Measurements from ENCODE around the gene CCND2.

The CCND2 gene

DNA sequence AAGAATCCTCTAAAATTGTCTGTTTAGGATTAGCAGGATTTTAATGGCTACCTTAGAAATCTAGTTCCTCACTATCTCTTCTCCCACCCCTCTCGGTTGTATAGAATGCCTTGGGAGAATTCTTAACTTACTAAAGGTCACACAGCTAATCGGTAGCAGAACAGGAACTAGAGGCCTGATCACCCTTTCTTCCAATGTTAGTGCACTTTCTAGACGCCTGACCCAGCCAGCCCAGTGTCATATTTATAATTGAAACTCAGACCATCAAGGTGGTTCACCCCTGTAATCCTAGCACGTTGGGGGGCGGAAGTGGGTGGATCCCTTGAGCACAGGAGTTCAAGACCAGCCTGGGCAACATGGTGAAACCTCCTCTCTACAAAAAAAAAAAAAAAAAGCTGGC is 49.2 kb downstream of the CCND2 start:
- Histone ChIP-seq H2AFZ (ENCODE audit: insufficient read depth, low read length, poor library complexity) (no peak overlapping the region), H2BK5ac (ENCODE audit: low read depth, low read length, poor library complexity) (no peak overlapping the region), H3K14ac (ENCODE audit: low read length) (no peak overlapping the region), H2BK120ac (ENCODE audit: insufficient read depth, low read length, poor library complexity) (no peak overlapping the region), H3K18ac (ENCODE audit: low read length) (no peak overlapping the region), H3K79me1 (ENCODE audit: low read length) (peaks cover 8% of the 10 kb centered on the region), H3K36me3 (ENCODE audit: control insufficient read depth in 1 of 2, insufficient read depth in 2 of 2, low read length in 2 of 2) (peaks cover 4 to 7% of the 10 kb centered on the region in 2 experiments), H2BK12ac (ENCODE audit: low read length) (no peak overlapping the region), H3K23ac (ENCODE audit: low read length) (no peak overlapping the region), H3K27me3 (ENCODE audit: insufficient read depth, low read length) (no peaks in the 10 kb centered on the region), H3K27ac (ENCODE audit: low read depth, low read length) (no peak overlapping the region), H4K8ac (ENCODE audit: low read depth, low read length) (peak overlapping the region; percentile 30), H3K4me2 (ENCODE audit: low read length) (no peak overlapping the region), H4K12ac (ENCODE audit: low read depth, low read length) (no peak overlapping the region), H3K9ac (ENCODE audit: low read length) (no peak overlapping the region), H4K91ac (ENCODE audit: low read depth, low read length) (no peak overlapping the region), H2AK5ac (ENCODE audit: low read length) (no peak overlapping the region), H3K4ac (ENCODE audit: low read depth, low read length) (peak overlapping the region; percentile 93), H3K4me3 (ENCODE audit: low read depth, low read length) (no peak overlapping the region), H3K79me2 (ENCODE audit: control insufficient read depth, insufficient read depth, low read length, poor library complexity) (peaks cover 12% of the 10 kb centered on the region), H3K9me3 (ENCODE audit: insufficient read depth, low read depth, low read length) (no peaks in the 10 kb centered on the region), H3K4me1 (ENCODE audit: control insufficient read depth in 1 of 2, insufficient read depth in 2 of 2, low read length in 2 of 2) (peaks cover 2 to 4% of the 10 kb centered on the region in 2 experiments)
- no CpG with 5 or more reads among the region's 5 CpGs for WGBS (ENCODE audit: extremely low coverage, insufficient coverage, insufficient read length)
- DNase-seq: no peak

Measured in trophoblast cell (in vitro differentiated cells and primary cell).